RWPE2 (cell line): ENCODE measurements around the gene JMJD7.

Source experiments
- ATAC-seq: fragments of 200-7000 bp; cut with Tn5 transposase; 3 replicates; pipeline ENCODE4 v1.9.1; 2021; ENCODE audit warnings: low read depth
- DNase-seq: peaks from one replicate; pipeline ENCODE4 v3.0.0-alpha.2; 2020; ENCODE audit warnings: low spot score
- H3K27ac ChIP-seq: fragments of 450-650 bp; 2 replicates; pipeline ENCODE4 v1.5.1; 2017; ENCODE audit warnings: mild to moderate bottlenecking; ENCODE audit not compliant: poor library complexity, severe bottlenecking
- H3K27me3 ChIP-seq: fragments of 250-450 bp; sonication (Bioruptor Pico); 2 replicates; pipeline ENCODE4 v1.5.1; 2021; ENCODE audit warnings: mild to moderate bottlenecking, moderate library complexity; ENCODE audit not compliant: insufficient read depth, poor library complexity, severe bottlenecking
- H3K36me3 ChIP-seq: fragments of 250-450 bp; sonication (Bioruptor Pico); 2 replicates; pipeline ENCODE4 v1.5.1; 2020; ENCODE audit warnings: low read depth, mild to moderate bottlenecking, moderate library complexity
- H3K4me1 ChIP-seq: fragments of 250-450 bp; sonication (Bioruptor Pico); 2 replicates; pipeline ENCODE4 v1.5.1; 2021; ENCODE audit warnings: mild to moderate bottlenecking, moderate library complexity; ENCODE audit not compliant: insufficient read depth, poor library complexity, severe bottlenecking
- H3K4me3 ChIP-seq: fragments of 250-450 bp; sonication (Bioruptor Pico); 2 replicates; pipeline ENCODE4 v1.5.1; 2021; ENCODE audit warnings: mild to moderate bottlenecking, moderate library complexity; ENCODE audit not compliant: severe bottlenecking
- H3K9me3 ChIP-seq: fragments of 250-450 bp; sonication (Bioruptor Pico); 2 replicates; pipeline ENCODE4 v1.5.1; 2021; ENCODE audit warnings: mild to moderate bottlenecking, moderate library complexity; ENCODE audit not compliant: severe bottlenecking
- CTCF ChIP-seq: fragments of 450-650 bp; IDR thresholded peaks from one replicate; pipeline ENCODE4 v1.5.1; 2017; ENCODE audit warnings: mild to moderate bottlenecking, moderate library complexity; ENCODE audit not compliant: poor library complexity, severe bottlenecking

The JMJD7 gene

DNA sequence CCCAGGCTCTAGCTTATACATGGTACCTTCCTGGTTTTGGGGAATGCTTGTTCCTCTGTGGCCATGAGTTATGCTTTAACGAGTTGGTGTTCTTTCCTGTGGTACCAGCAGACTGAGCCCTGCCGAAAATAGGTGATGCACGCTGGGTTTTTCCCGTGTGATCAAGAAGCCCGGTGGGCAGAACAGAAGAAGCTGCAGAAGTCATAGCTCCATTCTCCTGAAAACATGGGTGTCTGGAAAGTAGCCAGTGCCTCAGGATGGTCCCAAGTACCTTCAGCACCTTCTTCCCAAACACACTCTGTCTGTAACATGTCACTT is 28.4 kb upstream of the JMJD7 start:
- peaks cover 71% of the 10 kb centered on the region for H3K4me1 ChIP-seq
- peak overlapping the region; percentile 90 for H3K27ac ChIP-seq
- no peaks in the 10 kb centered on the region for H3K9me3 ChIP-seq
- no peak overlapping the region for H3K4me3 ChIP-seq
- TF ChIP-seq CTCF = no peak
- DNase-seq (no peak), ATAC-seq (no peak)
- no peaks in the 10 kb centered on the region for H3K27me3 ChIP-seq
- peaks cover 43% of the 10 kb centered on the region for H3K36me3 ChIP-seq

DNA sequence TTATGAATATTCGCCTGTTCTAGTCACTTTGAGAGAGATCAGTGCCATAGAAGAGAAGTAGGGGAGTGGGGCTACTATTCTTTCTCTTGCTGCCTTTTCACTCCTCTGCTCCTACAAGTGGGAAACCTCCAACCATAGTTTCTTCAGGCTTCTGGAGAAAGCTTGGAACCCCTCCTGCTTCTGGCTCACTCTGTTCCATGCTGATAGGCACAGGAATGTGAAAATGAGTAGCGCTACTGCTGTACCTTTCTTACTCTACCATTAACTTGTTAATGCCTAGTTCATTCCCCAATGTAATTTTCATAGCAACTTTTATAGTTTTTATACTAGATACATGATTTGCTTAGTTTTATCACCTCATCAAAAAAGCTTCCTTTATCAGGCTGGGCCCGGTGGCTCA is 26.7 kb upstream of the JMJD7 start:
- Histone ChIP-seq H3K4me3 (no peak overlapping the region), H3K27me3 (no peaks in the 10 kb centered on the region), H3K27ac (peak overlapping the region; percentile 90), H3K4me1 (peaks cover 74% of the 10 kb centered on the region), H3K9me3 (no peaks in the 10 kb centered on the region), H3K36me3 (peaks cover 55% of the 10 kb centered on the region)
- TF ChIP-seq CTCF = no peak
- ATAC-seq (no peak), DNase-seq (no peak)

DNA sequence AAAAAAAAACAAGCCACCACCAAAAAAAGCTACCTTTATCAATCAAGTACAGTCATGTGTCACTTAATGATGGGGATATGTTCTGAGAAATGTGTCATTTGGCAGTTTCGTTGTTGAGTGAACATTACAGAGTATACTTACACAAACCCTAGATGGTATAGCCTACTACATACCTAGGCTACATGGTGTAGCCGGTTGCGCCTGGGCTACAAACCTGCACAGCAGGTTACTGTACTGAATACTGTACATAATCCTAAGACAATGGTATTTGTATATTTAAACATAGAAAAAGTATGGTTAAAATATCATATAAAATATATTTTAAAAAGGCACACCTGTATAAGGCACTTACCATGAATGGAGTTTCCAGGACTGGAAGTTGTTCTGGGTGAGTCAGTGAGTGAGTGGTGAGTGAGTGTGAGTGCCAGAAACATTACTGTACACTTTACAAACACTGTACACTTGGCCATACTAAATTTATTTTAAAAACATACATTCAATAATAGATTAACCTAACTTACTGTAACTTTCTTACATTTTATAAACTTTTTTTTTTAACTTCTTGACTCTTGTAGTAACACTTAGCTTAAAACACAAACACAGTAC is 25.9 kb upstream of the JMJD7 start:
- peaks cover 53% of the 10 kb centered on the region for H3K36me3 ChIP-seq
- peaks cover 73% of the 10 kb centered on the region for H3K4me1 ChIP-seq

GRCh38 chr15:41804361-41804760 is 23.5 kb upstream of the JMJD7 start:
- peak; percentile 98 for DNase-seq
- peak; percentile 70 for ATAC-seq
- Histone ChIP-seq H3K36me3 (peaks cover 54% of the 10 kb centered on the region), H3K9me3 (no peaks in the 10 kb centered on the region), H3K27ac (peak overlapping the region; percentile 90), H3K4me1 (peaks cover 62% of the 10 kb centered on the region), H3K27me3 (no peaks in the 10 kb centered on the region), H3K4me3 (no peak overlapping the region)
- TF ChIP-seq CTCF = no peak

More for the DNA sequence above, 25.9 kb upstream of the JMJD7 start:
- TF ChIP-seq CTCF = no peak
- Histone ChIP-seq H3K27me3 (no peaks in the 10 kb centered on the region), H3K9me3 (no peaks in the 10 kb centered on the region), H3K27ac (peak overlapping the region; percentile 90), H3K4me3 (no peak overlapping the region)
- DNase-seq (no peak), ATAC-seq (peak; percentile 49)

GRCh38 chr15:41804916-41805666 is 22.8 kb upstream of the JMJD7 start:
- Histone ChIP-seq H3K9me3 (no peaks in the 10 kb centered on the region), H3K4me3 (no peak overlapping the region), H3K27ac (peak overlapping the region; percentile 90), H3K4me1 (peaks cover 62% of the 10 kb centered on the region), H3K27me3 (no peaks in the 10 kb centered on the region), H3K36me3 (peaks cover 49% of the 10 kb centered on the region)
- DNase-seq = no peak
- no peak for TF ChIP-seq CTCF
- no peak for ATAC-seq
